GM18505 (cell line): ENCODE results near the gene PRM1.

Experiments
- ATAC-seq: cut with Tn5 transposase; IDR thresholded peaks from one replicate; pipeline ENCODE4 v1.9.1; 2021; ENCODE audit not compliant: unreplicated experiment
- POLR2A ChIP-seq: IDR thresholded peaks from 4 replicates; pipeline ENCODE4 v1.6.1; 2011; ENCODE audit warnings: borderline replicate concordance; ENCODE audit not compliant: insufficient read depth, insufficient read length; ENCODE audit errors: extremely low read depth

PRM1 gene

DNA sequence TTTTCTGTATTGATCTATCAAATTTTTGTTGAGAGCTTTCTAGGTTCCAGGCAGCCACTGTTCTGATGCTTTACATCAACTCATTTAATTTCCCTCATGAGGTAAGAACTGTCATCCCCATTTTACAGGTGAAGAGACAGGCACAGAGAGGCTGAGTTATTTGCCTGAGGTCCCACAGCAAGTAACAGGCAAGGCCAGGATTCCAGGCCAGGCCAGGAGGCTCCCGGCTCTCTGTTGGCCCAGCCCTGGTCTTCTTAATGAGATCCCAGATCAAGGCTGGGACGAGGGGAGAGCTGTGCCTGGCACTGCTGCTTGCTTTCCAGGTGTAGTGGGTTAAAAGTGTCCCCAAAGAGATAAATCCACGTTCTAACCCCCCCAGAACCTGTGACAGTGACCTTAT lies 41.7 kb upstream of the PRM1 start:
- TF ChIP-seq POLR2A, result no peak
- no peak for ATAC-seq

DNA sequence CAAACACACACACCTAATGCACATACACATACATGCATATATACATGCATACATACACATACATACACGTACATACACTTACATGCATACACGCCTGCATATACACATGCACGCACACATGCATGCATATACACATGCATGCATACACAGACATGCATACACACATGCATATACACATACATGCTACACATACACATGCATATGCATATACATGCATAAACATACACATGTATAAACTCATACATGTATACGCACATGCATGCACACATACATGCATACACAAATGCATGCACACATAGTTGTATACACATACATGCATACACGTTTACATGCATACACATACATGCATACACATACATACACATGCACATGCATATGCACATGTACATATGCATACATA lies 40.5 kb upstream of the PRM1 start:
- ATAC-seq, result no peak
- no peak for TF ChIP-seq POLR2A

DNA sequence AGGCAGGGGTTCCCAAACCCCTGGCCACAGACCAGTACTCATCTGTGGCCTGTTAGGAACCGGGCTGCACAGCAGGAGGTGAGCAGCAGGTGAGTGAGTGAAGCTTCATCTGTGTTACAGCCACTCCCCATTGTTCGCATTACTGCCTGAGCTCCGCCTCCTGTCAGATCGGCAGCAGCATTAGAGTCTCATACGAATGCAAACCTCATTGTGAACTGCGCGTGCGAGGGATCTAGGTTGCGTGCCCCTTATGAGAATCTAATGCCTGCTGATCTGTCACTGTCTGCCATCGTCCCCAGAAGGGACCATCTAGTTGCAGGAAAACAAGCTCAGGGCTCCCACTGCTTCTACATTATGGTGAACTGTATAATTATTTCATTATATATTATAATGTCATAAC lies 39.0 kb upstream of the PRM1 start:
- TF ChIP-seq POLR2A, result no peak
- no peak for ATAC-seq

DNA sequence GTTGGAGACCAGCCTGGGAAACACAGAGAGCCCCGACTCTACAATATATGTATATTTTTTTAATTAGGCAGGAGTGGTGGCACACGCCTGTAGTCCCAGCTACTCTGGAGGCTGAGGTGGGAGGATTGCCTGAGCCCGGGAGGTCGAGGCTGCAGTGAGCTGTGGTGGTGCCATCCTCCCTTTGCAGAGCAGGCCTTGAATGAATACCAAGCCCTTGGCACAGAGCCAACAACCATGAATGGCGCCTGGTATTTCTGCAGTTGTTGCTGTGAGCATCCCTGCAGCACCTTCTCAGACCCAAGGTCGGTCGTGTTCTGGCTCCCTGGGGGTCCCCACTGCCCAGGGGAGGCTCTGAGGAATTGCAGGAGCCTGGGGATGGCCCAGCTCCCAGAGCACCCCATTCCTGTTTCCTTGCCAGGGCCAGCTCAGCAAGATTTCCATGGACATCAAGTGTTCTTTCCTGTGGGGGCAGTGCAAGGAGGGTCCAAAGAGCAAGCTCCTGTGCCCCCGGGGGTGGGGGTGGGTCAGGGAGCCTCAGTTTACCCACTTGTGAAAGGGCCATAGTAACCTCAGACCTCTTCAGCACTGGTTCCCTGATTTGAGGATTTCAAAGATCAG lies 38.5 kb upstream of the PRM1 start:
- TF ChIP-seq POLR2A, result no peak

DNA sequence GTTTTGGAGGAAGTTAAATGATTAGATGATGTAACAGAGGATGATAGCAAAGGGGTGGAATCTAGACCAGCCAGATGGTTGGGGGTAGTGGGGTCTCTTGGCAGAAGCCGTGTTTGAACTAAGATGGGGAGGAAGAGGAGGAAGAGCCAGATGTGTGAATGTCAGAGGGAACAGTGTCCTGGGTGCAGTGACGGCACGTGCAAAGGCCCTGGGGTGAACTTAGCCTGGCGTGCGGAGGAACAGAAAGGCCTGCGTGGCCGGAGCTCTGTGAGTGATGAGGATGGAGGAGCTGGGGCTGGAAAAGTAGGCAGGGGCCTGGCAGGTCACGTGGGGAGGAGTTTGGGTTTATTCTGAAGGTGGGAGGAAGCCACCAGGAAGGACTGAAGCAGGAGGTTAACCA lies 37.7 kb upstream of the PRM1 start:
- no peak for ATAC-seq

More for the DNA sequence above, 38.5 kb upstream of the PRM1 start:
- ATAC-seq, result no peak

DNA sequence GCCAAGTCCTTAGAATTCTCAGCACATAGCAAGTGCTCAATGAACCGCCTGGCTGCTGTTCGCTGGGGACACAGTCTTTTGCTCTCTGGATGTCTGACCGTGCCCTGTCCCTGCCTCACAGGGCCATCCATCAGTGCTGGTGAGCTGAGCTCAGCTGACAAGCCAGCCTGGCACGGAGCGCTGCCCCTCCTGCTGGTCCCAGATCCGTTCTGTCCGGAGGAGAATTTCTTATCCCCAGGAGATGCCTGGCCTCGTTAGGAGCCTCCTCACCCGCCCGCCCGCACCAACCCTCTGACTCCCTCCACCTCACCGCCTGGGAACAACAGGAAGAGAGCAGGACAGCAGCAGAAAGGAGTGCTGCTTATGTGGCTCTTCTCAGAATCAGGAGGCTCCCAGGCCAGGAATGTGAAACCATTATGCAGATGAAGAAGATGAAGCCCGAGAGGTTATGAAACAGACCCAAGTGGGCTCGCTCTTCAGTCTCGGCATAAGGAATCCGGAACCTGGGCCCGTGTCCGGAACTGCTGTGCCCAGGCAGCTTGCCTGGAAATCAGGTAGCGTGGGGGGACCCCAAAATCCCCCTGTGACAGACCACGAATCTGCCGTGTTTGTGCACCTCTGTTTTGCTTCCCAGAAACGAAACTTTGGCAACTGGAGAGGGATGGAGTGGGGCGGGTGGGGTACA lies 35.3 kb upstream of the PRM1 start:
- ATAC-seq, result no peak
- TF ChIP-seq POLR2A, result no peak

More for the DNA sequence above, 37.7 kb upstream of the PRM1 start:
- no peak for TF ChIP-seq POLR2A

DNA sequence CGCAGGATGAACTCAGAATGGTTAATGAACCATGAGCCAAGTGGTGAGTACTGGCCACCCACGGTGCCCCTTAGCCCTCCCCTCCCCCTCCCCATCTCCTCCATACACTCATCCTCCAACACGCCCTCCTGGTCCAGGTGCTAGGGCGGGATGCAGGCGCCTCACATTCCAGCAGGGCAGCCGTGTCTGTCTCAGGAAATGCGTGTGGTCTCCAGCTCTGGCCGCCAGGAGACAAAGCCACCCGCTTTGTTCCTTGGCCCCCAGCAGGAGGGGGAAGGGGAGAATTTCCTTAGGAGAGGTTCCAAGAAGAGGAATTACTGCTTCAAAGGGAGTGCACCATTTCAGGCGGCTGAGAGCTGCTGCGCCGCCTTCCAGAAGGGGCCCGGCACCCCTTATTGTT lies 34.4 kb upstream of the PRM1 start:
- ATAC-seq, result no peak
- no peak for TF ChIP-seq POLR2A

DNA sequence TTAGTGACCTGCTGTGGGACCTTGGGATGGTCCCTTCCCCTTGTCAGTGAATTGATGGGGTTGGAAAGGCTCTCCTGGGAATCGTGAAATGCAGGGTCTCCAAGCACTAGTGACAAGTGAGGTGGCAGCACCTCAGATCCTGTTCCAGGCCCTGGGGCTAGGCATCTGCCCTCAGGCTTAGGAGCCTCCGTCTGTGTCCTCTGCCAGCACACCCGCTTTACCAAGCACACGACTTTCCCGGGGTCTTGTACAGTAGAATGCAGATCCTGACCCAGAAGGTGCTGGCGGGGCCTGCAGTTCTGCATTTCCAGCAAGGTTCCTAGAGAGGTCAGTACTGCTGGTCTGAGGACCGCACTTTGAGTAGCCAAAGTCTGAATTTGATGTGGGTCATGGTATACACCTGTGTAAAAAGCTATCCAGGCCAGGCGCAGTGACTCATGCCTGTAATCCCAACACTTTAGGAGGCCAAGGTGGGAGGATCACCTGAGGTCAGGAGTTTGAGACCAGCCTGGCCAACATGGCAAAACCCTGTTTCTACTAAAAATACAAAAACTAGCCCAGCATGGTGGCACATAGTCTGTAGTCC lies 33.3 kb upstream of the PRM1 start:
- no peak for TF ChIP-seq POLR2A
- ATAC-seq, result no peak

DNA sequence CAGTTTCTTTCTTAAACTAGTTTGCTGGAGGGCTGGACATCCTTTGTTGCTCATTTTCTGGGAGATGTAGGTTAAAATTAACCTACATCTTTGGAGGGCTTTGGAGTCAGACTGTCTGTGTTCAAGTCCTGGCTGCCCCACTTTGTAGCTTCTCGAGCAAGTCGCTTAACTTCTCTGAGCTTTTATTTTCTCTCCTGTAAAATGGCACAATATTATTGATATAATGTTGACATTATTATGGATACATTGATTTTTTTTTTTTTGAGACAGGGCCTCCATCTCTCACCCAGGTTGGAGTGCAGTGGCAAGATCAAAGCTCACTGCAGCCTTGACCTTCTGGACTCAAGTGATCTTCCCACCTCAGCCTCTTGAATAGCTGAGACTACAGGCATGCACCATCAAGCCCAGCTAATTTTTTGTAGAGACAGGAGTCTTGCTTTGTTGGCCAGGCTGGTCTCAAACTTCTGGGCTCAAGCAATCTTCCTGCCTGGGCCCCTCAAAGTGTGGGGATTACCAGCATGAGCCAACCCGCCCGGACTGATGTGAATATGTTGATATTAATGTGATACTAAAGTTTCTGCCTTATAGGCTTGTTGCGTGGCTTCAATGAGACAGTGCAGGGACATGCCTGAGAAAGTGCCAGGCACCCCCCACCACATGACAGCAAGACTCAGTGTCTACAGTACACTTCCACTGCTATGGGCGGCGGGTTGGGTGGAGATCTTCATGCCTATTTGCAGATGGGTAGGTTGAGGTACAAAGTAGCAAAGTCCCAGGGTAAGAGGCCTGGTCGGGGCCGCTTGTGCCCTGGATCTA lies 32.6 kb upstream of the PRM1 start:
- no peak for ATAC-seq
- no peak for TF ChIP-seq POLR2A

DNA sequence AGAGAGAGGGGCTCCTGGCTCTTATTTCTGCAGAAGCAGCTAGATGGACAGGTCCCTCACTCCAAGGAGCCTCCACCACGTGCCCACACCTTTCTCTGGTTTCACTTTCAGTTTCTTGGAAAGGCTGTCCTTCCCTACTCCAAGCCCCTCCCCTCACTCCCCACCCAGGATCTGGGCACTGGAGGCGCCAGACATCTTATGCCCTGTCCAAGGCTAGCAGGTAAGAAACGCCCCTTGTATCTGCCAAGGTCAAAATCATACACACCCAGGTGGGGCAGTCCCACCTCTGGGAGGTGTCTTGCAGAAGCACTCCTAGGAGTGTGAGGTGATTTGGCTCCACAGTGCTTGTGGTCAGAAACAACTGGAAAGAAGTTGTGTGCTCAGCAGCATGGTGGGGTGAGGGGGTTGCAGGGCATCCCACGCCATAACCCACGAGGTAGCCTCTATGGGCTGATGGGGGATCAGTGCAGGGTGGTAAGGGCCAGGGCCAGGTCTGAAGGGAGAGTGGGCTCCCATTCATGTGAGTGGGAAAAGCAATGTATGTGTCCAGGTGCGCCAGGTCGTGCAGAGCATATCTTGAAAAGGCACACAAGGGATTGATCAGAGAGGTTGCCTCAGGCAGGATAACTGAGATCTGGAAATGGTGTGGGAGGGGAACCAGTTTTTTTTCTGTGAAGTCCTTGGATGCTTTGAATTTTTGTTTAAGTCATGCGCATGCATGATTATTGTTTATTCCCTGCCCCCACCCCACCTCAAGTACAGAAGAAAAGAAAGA lies 31.8 kb upstream of the PRM1 start:
- TF ChIP-seq POLR2A, result no peak
- ATAC-seq, result no peak

DNA sequence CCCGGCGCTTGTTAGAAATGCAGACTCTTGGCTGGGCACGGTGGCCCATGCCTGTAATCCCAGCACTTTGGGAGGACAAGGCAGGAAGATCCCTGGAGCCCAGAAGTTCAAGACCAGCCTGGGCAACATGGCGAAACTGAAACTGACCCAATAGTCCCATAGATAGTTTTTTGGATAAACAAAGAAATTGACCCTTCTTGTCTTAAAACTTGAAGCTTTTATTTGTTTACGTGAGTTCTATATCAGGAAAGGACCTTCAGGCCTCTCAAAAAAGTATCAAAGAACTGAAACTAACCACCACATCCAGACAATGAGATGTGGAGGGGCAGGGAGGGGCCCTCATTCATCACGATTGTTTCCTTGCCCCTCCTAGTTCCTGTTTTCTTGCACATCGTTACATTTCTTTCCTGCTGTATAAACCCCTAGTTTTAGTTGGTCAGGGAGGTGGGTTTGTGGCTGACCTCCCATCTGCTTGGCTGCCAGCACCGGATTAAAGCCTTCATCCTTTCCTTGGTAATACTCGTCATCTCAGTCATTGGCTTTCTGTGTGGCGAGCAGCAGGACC lies 29.9 kb upstream of the PRM1 start:
- peak; percentile 40 for ATAC-seq
- peak; percentile 38 for TF ChIP-seq POLR2A

DNA sequence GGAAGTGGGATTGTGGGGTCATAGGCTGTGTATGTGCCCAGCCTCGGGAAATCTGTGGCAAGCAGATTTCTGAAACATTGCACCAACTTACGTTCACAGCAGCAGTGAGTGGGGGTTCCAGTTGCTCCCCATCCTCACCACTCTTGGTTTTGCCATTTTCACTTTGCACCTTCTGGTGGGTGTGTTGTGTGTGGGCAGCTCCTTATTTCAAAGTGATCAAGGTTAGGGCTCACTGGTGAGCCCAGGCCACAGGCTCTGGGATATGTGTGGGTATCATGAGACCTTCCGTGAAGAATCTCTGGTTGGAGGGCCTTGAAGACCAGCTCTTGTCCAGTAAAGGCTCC lies 29.5 kb upstream of the PRM1 start:
- TF ChIP-seq POLR2A, result no peak

More for the DNA sequence above, 29.5 kb upstream of the PRM1 start:
- ATAC-seq, result no peak
